Vein endothelial cell (primary cell): Measurements from ENCODE around the gene OR5H2. TPM values are rescaled to one million over a fixed set of nuclear protein-coding genes. Genes with fewer than 3 reads are reported as not detected.

Experiments used
- total RNA-seq: library from RNA; depleted of rRNA; stranded (reverse); fragments of >200 nt; gene quantifications from 2 replicates; pipeline ENCODE4 v1.2.3, GENCODE V29; 2012

The OR5H2 gene
- total RNA-seq: not detected in 2 replicates

DNA sequence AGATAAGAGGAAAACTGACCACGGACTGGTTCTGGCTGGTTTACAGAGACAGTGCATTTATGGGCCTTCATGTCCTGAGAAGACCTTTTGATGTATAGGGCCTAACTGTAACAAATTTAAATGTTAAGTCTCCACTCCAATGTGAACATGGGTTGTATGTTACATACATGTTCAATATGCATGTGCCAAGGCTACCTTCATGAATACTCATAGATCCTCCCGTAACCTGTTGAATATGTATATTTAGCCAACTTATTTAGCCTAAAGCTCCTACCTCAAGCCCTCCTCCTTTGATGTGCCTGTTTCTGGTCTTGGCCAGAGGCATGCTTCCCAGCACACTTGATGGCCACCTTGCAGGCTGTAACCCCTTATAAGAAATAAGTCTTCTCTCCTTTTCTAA is at the start of gene OR5H2:
TSS of gene OR5H2 (plus strand) at position 301 of the 400 bp plus-strand sequence. CDS start 398 bp downstream, outside the sequence.

DNA sequence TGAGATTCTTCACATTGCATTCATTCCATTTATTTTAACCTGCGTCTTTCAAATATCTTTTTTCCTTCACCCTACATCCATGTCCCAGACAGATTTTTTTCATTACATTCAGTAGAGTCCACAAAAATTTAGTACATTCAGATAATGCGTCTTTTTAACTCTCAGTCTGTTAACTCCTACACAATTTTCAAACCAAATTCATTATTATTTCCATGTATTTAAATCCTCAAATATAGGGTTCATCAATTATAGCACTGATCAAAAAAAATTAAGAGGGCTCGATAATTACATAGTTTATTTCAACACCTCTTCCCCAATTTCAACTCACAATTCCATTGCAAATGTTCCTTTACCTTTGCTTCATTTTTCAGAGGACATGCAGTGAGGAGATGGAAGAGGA is 18.4 kb upstream of the OR5H2 start, which contains the start of gene OR5H6:
TSS of gene OR5H6 (plus strand) at position 301 of the 400 bp plus-strand sequence. CDS start at position 390, 89 bp downstream.

Other genes starting within 250 kb of the OR5H2 start
- not detected in 2 replicates for gene GABRR3, start 247.2 kb upstream of the OR5H2 start, total RNA-seq
- gene OR5AC2, start 195.3 kb upstream of the OR5H2 start, total RNA-seq: not detected in 2 replicates
- not detected in 2 replicates for gene OR5H1, start 151.8 kb upstream of the OR5H2 start, total RNA-seq
- not detected in 2 replicates for gene OR5H14, start 135.0 kb upstream of the OR5H2 start, total RNA-seq
- gene OR5H15, start 115.8 kb upstream of the OR5H2 start, total RNA-seq: not detected in 2 replicates
- gene OR5H6, start 18.3 kb upstream of the OR5H2 start, total RNA-seq: not detected in 2 replicates
- not detected in 2 replicates for gene OR5K4, start 71.3 kb downstream of the OR5H2 start, total RNA-seq
- gene OR5K3, start 108.2 kb downstream of the OR5H2 start, total RNA-seq: not detected in 2 replicates
- gene OR5K1, start 180.7 kb downstream of the OR5H2 start, total RNA-seq: not detected in 2 replicates
- not detected in 2 replicates for gene OR5K2, start 215.2 kb downstream of the OR5H2 start, total RNA-seq
- 88.8 and 96.8 TPM in 2 replicates for gene CLDND1, start 240.4 kb downstream of the OR5H2 start, total RNA-seq
- not detected in 2 replicates for gene GPR15, start 249.5 kb downstream of the OR5H2 start, total RNA-seq